ENCODE measurements around the gene GNPTAB. TPM values are rescaled to one million over a fixed set of nuclear protein-coding genes. Genes with fewer than 3 reads are reported as not detected.
"Not testable (repeated sequence)": the region's sequence is repeated elsewhere in the genome, so short reads cannot be mapped to it uniquely, and the experiment has no call there.

The GNPTAB gene
- total and polyA plus RNA-seq, 7 donors: 10.3 to 36.1 (median 15.3) TPM

DNA sequence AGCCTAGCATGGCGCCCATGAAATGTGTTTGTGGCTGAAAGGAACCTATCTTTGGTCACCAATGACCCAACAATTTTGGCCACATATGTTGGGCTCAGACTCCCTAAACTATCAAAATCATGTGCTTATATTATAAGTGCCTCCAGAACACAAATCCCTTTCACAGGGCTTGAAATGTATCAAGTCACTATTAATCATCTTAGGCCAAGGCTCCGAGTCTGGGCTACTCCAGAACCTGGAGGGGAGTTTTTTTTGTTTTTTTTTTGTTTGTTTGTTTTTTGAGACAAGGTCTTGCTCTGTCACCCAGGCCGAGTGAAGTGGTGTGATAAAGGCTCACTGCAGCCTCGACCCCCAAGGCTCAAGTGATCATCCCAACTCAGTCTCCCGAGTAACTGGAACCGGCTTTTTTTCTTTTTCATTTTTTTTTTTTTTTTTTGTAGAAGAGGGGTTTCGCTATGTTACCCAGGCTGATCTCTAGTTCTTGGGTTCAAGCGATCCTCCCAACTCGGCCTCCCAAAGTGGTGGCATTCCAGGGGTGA is 45.6 kb upstream of the GNPTAB start:
- 41 to 72% (median 42%) methylated on average over 9 of the region's 9 CpGs for WGBS, 3 donors
- H3K4me1 ChIP-seq: no peaks in the 10 kb centered on the region
- peak overlapping the region; percentile 89 for H3K4me3 ChIP-seq
- TF ChIP-seq, protein P1, sequence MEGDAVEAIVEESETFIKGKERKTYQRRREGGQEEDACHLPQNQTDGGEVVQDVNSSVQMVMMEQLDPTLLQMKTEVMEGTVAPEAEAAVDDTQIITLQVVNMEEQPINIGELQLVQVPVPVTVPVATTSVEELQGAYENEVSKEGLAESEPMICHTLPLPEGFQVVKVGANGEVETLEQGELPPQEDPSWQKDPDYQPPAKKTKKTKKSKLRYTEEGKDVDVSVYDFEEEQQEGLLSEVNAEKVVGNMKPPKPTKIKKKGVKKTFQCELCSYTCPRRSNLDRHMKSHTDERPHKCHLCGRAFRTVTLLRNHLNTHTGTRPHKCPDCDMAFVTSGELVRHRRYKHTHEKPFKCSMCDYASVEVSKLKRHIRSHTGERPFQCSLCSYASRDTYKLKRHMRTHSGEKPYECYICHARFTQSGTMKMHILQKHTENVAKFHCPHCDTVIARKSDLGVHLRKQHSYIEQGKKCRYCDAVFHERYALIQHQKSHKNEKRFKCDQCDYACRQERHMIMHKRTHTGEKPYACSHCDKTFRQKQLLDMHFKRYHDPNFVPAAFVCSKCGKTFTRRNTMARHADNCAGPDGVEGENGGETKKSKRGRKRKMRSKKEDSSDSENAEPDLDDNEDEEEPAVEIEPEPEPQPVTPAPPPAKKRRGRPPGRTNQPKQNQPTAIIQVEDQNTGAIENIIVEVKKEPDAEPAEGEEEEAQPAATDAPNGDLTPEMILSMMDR (IDR thresholded peaks at IDR 0.05): no peak
- no peaks in the 10 kb centered on the region for H3K36me3 ChIP-seq (ENCODE audit: insufficient read depth in 1 of 2, low read depth in 1 of 2)
- ATAC-seq (peak in 1 of 4 donors; percentile 1), DNase-seq (no peak)
- intact Hi-C loops (cut with DNase I): no loop called here
- H3K27me3 ChIP-seq (ENCODE audit: insufficient read depth in 3 of 3, low read length in 2 of 3): no peaks in the 10 kb centered on the region
- H3K9me3 ChIP-seq: no peaks in the 10 kb centered on the region
- H3K27ac ChIP-seq: peak overlapping the region; percentile 95

DNA sequence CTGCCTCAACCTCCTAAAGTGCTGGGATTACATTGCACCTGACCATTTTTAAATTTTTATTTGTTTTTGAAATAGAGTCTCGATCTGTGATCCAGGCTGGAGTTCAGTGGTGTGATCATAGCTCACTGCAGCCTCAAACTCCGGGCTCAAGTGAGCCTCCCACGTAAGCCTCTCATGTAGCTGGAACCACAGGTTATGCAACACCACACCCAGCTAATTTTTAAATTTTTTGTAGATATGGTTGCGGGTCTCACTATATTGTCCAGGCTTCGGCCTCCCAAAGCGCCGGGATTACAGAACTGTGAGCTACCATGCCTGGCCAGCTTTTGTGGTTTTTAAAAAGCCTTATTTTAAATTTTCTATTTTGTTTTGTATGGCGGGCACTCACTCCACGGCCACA is 44.4 kb upstream of the GNPTAB start:
- no peak for DNase-seq
- intact Hi-C loops (cut with DNase I): no loop called here
- no peak for ATAC-seq

DNA sequence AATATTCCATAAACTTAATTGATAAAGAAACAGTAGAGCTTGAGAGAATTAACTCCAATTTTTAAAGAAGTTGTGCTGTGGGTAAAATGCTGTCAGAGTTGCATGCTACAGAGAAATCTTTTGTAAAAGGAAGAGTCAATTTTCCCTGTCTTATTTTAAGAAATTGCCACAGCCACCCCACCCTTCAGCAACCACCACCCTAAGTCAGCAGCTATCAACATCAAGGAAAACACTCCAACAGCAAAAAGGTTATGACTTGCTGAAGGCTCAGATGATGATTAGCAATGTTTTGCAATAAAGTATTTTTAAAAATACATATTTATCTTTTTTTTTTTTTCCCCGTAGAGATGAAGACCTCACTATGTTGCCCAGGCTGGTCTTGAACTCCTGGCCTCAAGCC is 40.2 kb upstream of the GNPTAB start:
- Histone ChIP-seq H3K27me3 (ENCODE audit: insufficient read depth in 3 of 3, low read length in 2 of 3) (no peaks in the 10 kb centered on the region), H3K27ac (no peak overlapping the region), H3K9me3 (no peaks in the 10 kb centered on the region), H3K4me3 (no peak overlapping the region), H3K36me3 (ENCODE audit: insufficient read depth in 1 of 2, low read depth in 1 of 2) (no peaks in the 10 kb centered on the region), H3K4me1 (peaks cover 5% of the 10 kb centered on the region)
- TF ChIP-seq, protein P1 (IDR thresholded peaks at IDR 0.05): no peak
- ATAC-seq (no peak), DNase-seq (no peak)
- intact Hi-C loops (cut with DNase I): no loop called here
- 92 to 100% (median 100%) methylated on average over 1 of the region's 1 CpG for WGBS, 3 donors

More for the DNA sequence above, 44.4 kb upstream of the GNPTAB start:
- Histone ChIP-seq H3K36me3 (ENCODE audit: insufficient read depth in 1 of 2, low read depth in 1 of 2) (no peaks in the 10 kb centered on the region), H3K4me3 (no peak overlapping the region), H3K9me3 (no peaks in the 10 kb centered on the region), H3K27me3 (ENCODE audit: insufficient read depth in 3 of 3, low read length in 2 of 3) (no peaks in the 10 kb centered on the region), H3K4me1 (no peaks in the 10 kb centered on the region), H3K27ac (peak overlapping the region; percentile 95)
- TF ChIP-seq, protein P1 (IDR thresholded peaks at IDR 0.05): no peak
- 84 to 92% (median 87%) methylated on average over 9 of the region's 9 CpGs for WGBS, 3 donors

DNA sequence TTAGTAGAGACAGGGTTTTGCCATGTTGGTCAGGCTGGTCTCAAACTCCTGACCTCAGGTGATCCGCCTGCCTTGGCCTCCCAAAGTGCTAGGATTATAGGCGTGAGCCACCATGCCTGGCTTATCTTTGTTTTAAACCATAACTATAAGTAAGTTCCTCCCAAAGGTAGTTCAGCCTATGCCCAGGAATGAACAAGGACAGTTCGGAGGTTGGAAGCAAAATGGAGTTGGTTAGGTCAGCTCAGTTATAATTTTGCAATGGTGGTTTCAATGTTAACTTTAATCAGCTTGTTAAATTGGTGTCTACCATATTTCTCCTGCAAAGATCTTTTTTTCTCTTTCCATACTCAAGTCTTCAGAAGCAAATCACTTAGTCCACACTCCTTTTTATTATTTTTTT is 36.9 kb upstream of the GNPTAB start:
- H3K4me1 ChIP-seq; DNase-seq; H3K9me3 ChIP-seq; H3K27me3 ChIP-seq (ENCODE audit: insufficient read depth in 3 of 3, low read length in 2 of 3); ATAC-seq; H3K27ac ChIP-seq; H3K4me3 ChIP-seq; H3K36me3 ChIP-seq (ENCODE audit: insufficient read depth in 1 of 2, low read depth in 1 of 2); intact Hi-C loops (cut with DNase I): not testable (repeated sequence)
- WGBS, 3 donors: 97% methylated on average over 3 of the region's 3 CpGs

DNA sequence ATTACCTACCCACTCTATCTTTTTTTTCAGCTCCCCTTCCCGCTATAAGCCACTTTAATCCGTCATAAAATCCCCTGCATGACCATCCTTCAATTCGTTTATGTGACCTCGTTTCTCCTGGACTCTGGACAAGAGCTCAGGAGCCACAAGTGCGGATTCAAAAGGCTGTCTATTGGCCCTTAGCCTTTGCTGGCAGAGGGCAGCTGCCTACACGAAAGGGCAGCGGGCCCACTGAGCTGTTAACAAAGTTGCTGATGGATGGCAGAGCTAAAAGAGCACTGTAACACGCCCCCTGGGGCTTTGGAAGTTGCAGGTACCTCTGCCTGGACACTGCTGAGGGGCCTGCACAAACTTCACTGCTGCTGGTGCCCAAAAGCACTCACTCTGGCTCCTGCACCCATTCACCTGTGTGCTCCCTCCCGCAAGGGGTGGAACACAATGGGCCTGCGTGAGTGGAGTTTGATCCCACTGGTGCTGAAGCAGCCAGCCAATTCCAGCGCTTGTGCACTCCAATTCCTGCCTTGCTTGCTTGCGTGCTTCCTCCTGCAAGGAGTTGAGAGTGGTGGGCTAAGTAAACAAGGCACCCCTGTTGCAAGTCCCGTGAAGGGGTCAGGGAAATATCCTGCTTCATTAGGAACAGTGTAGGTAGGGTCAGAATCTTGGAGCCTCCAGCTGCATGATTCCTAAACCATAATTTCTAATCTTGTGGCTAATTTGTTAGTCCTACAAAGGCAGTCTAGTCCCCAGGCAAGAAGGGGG is 36.0 kb upstream of the GNPTAB start:
- no peaks in the 10 kb centered on the region for H3K36me3 ChIP-seq (ENCODE audit: insufficient read depth in 1 of 2, low read depth in 1 of 2)
- H3K4me1 ChIP-seq: peaks cover 5% of the 10 kb centered on the region
- H3K27me3 ChIP-seq (ENCODE audit: insufficient read depth in 3 of 3, low read length in 2 of 3): no peaks in the 10 kb centered on the region
- H3K4me3 ChIP-seq: no peak overlapping the region
- ATAC-seq (peak; percentile 33 to 46 (median 40)), DNase-seq (no peak)
- intact Hi-C loops (cut with DNase I): no loop called here
- WGBS, 3 donors: 35 to 48% (median 40%) methylated on average over 13 of the region's 13 CpGs
- TF ChIP-seq, protein P1 (IDR thresholded peaks at IDR 0.05): no peak
- no peak overlapping the region for H3K27ac ChIP-seq
- no peaks in the 10 kb centered on the region for H3K9me3 ChIP-seq
